ENCODE results near the gene DPM2.

Gene DPM2

GRCh38 chr9:127885508-127886281 is 52.0 kb downstream of the DPM2 start:
- no peak overlapping the region for H3K4me3 ChIP-seq (replicated peaks in 1 of 2; ENCODE audit: low read depth in 2 of 2, low read length in 2 of 2)
- TF ChIP-seq, protein P1, sequence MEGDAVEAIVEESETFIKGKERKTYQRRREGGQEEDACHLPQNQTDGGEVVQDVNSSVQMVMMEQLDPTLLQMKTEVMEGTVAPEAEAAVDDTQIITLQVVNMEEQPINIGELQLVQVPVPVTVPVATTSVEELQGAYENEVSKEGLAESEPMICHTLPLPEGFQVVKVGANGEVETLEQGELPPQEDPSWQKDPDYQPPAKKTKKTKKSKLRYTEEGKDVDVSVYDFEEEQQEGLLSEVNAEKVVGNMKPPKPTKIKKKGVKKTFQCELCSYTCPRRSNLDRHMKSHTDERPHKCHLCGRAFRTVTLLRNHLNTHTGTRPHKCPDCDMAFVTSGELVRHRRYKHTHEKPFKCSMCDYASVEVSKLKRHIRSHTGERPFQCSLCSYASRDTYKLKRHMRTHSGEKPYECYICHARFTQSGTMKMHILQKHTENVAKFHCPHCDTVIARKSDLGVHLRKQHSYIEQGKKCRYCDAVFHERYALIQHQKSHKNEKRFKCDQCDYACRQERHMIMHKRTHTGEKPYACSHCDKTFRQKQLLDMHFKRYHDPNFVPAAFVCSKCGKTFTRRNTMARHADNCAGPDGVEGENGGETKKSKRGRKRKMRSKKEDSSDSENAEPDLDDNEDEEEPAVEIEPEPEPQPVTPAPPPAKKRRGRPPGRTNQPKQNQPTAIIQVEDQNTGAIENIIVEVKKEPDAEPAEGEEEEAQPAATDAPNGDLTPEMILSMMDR (IDR thresholded peaks at IDR 0.05; ENCODE audit: low read depth, low read length): no peak
- no peak for DNase-seq (ENCODE audit: low read depth in 2 of 2)
